ENCODE data around the gene COP1.
"Not testable (repeated sequence)": the region's sequence is repeated elsewhere in the genome, so short reads cannot be mapped to it uniquely, and the experiment has no call there.

The COP1 gene

DNA sequence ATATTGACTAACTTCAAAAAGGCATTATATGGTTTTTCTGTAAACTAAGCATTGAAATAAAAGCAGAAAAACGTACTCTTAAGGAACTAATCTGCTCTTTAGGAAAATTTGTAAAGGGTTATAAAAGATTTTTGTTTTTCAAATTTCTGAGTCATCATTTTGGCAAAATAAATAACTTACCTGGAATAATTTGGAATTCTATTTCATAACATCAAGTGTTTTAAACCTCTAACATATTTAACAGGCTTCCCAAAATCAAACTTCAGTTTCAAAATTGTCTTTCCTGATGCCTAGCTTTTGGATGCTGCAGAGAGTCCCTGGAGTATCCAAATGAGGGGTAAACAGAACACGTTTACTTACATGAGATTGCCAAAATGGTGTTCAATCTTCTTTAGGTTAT is 108.5 kb downstream of the COP1 start:
- DNase-seq = no peak
- TF ChIP-seq, protein P1, sequence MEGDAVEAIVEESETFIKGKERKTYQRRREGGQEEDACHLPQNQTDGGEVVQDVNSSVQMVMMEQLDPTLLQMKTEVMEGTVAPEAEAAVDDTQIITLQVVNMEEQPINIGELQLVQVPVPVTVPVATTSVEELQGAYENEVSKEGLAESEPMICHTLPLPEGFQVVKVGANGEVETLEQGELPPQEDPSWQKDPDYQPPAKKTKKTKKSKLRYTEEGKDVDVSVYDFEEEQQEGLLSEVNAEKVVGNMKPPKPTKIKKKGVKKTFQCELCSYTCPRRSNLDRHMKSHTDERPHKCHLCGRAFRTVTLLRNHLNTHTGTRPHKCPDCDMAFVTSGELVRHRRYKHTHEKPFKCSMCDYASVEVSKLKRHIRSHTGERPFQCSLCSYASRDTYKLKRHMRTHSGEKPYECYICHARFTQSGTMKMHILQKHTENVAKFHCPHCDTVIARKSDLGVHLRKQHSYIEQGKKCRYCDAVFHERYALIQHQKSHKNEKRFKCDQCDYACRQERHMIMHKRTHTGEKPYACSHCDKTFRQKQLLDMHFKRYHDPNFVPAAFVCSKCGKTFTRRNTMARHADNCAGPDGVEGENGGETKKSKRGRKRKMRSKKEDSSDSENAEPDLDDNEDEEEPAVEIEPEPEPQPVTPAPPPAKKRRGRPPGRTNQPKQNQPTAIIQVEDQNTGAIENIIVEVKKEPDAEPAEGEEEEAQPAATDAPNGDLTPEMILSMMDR (IDR thresholded peaks at IDR 0.05; ENCODE audit: low read depth, low read length) = no peak
- H3K9me3 ChIP-seq (ENCODE audit: severe bottlenecking) = peaks cover 21% of the 10 kb centered on the region

GRCh38 chr1:176096015-176096414 is 111.1 kb downstream of the COP1 start:
- Histone ChIP-seq H3K36me3 (peaks cover 17% of the 10 kb centered on the region), H3K27me3 (ENCODE audit: insufficient read depth, low read depth, severe bottlenecking) (no peaks in the 10 kb centered on the region), H3K27ac (no peak overlapping the region), H3K9me3 (ENCODE audit: severe bottlenecking) (peaks cover 21% of the 10 kb centered on the region), H3K4me3 (ENCODE audit: low read depth, low read length) (no peak overlapping the region)
- DNase-seq = no peak
- TF ChIP-seq, protein P1 (IDR thresholded peaks at IDR 0.05; ENCODE audit: low read depth, low read length) = no peak

More for the DNA sequence above, 108.5 kb downstream of the COP1 start:
- Histone ChIP-seq H3K27ac (no peak overlapping the region), H3K4me3 (ENCODE audit: low read depth, low read length) (no peak overlapping the region), H3K27me3 (ENCODE audit: insufficient read depth, low read depth, severe bottlenecking) (no peaks in the 10 kb centered on the region), H3K36me3 (peaks cover 17% of the 10 kb centered on the region)

GRCh38 chr1:176090766-176091165 is 116.3 kb downstream of the COP1 start:
- TF ChIP-seq, protein P1 (IDR thresholded peaks at IDR 0.05; ENCODE audit: low read depth, low read length) = no peak
- Histone ChIP-seq H3K9me3 (ENCODE audit: severe bottlenecking) (no peaks in the 10 kb centered on the region), H3K27me3 (ENCODE audit: insufficient read depth, low read depth, severe bottlenecking) (no peaks in the 10 kb centered on the region), H3K27ac (no peak overlapping the region), H3K36me3 (no peaks in the 10 kb centered on the region), H3K4me3 (ENCODE audit: low read depth, low read length) (no peak overlapping the region)
- DNase-seq = no peak

GRCh38 chr1:176087746-176088145 is 119.3 kb downstream of the COP1 start:
- not testable (repeated sequence) for H3K27me3 ChIP-seq (ENCODE audit: insufficient read depth, low read depth, severe bottlenecking); H3K36me3 ChIP-seq; H3K9me3 ChIP-seq (ENCODE audit: severe bottlenecking); H3K27ac ChIP-seq; H3K4me3 ChIP-seq (ENCODE audit: low read depth, low read length); DNase-seq

GRCh38 chr1:176073524-176074157 is 133.4 kb downstream of the COP1 start:
- Histone ChIP-seq H3K27me3 (ENCODE audit: insufficient read depth, low read depth, severe bottlenecking) (no peaks in the 10 kb centered on the region), H3K4me3 (ENCODE audit: low read depth, low read length) (no peak overlapping the region), H3K9me3 (ENCODE audit: severe bottlenecking) (peaks cover 2% of the 10 kb centered on the region), H3K27ac (no peak overlapping the region), H3K36me3 (no peaks in the 10 kb centered on the region; the same call in 1 of the 2 replicates)
- peak; percentile 55 for DNase-seq
- TF ChIP-seq, protein P1 (IDR thresholded peaks at IDR 0.05; ENCODE audit: low read depth, low read length) = peak; percentile 59

DNA sequence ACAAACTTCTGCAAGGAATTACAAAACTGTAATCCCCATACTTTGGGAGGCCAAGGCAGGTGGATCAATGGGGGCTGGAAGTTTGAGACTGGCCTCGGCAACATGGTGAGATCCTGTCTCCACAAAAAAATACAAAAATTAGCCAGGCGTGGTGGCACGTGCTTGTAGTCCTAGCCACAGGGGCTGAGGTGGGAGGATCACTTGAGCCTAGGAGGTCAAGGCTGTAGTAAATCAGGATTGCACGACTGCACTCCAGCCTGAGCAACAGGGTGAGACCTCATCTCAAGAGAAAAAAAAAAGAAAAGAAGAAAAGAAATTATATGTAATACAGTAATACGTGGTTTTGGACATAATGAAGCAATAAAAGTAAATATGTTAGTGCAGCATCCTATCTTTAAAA is 138.2 kb downstream of the COP1 start:
- no peak overlapping the region for H3K27ac ChIP-seq
- DNase-seq = no peak
- TF ChIP-seq, protein P1 (IDR thresholded peaks at IDR 0.05; ENCODE audit: low read depth, low read length) = no peak
- no peaks in the 10 kb centered on the region; the same call in 1 of the 2 replicates for H3K36me3 ChIP-seq
- H3K9me3 ChIP-seq (ENCODE audit: severe bottlenecking) = no peaks in the 10 kb centered on the region
- H3K27me3 ChIP-seq (ENCODE audit: insufficient read depth, low read depth, severe bottlenecking) = no peaks in the 10 kb centered on the region
- H3K4me3 ChIP-seq (ENCODE audit: low read depth, low read length) = no peak overlapping the region
